HFF-Myc (cell line): ENCODE data around the gene PC.

Source experiments
- DNase-seq: peaks from one replicate; pipeline ENCODE4 v3.0.0-alpha.2; 2011; ENCODE audit warnings: low read depth; ENCODE audit errors: extremely low read depth
- H3K4me3 ChIP-seq: replicated peaks from 2 replicates; pipeline ENCODE4 v1.5.1; 2011; ENCODE audit warnings: low read depth, mild to moderate bottlenecking, control low read depth, low read length
- TF ChIP-seq, protein P1 (sequence below): IDR thresholded peaks from 2 replicates; pipeline ENCODE4 v1.5.1; 2012; ENCODE audit warnings: mild to moderate bottlenecking, low read depth, low read length, control low read depth; ENCODE audit errors: missing control alignments

Gene PC

DNA sequence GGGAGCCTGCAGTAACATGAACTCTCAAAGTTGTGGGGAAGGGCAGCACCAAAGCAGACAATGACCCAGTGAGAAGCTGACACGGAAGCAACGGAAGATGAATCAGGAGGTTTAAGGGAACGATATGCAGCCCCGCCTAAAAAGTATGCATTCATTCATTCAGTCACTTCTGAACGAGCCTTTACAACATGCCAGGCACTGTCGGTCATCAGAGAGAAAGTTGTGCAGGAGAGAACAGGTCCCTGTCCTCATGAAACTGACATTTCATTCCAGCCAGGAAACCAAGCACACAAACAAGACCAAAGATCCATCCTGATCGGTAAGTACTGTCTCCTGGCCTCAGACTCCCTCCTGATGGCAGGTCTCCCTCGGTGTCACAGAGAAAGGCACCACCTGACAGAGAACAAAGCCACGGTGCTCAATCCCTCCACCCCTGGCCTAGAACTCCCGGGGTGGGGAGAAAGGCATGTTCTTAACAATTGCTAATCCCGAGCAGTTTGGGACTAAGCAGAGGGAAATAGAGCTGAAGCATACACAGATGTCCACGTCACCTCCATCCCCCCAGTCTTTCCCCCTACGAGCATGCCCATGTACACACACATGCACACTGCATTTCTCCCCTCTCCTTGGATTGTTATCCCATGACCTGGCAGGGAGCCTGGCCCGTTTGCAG, 52.0 kb downstream of the PC start:
- DNase-seq, result no peak
- no peak overlapping the region for H3K4me3 ChIP-seq
- TF ChIP-seq, protein P1, sequence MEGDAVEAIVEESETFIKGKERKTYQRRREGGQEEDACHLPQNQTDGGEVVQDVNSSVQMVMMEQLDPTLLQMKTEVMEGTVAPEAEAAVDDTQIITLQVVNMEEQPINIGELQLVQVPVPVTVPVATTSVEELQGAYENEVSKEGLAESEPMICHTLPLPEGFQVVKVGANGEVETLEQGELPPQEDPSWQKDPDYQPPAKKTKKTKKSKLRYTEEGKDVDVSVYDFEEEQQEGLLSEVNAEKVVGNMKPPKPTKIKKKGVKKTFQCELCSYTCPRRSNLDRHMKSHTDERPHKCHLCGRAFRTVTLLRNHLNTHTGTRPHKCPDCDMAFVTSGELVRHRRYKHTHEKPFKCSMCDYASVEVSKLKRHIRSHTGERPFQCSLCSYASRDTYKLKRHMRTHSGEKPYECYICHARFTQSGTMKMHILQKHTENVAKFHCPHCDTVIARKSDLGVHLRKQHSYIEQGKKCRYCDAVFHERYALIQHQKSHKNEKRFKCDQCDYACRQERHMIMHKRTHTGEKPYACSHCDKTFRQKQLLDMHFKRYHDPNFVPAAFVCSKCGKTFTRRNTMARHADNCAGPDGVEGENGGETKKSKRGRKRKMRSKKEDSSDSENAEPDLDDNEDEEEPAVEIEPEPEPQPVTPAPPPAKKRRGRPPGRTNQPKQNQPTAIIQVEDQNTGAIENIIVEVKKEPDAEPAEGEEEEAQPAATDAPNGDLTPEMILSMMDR, result no peak

DNA sequence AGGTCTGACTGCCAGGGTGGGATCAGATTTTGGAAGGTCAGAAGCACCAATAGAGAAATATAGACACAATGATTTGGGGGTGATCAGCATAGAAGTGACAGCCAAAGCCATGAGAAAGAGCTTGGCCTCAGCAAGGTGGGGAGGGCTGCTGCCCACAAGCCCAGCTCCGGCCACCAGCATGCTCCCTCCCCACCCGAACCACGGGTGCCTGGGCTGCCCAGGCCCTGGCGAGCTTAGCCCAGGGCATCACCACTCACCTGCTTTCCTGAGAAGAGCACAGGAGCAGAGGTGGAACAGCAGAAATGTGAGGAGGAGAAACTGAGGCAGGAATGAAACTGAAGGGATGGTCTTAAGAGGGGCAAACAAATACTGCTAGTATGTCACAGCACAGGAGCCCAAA, 52.6 kb downstream of the PC start:
- TF ChIP-seq, protein P1, result no peak
- no peak overlapping the region for H3K4me3 ChIP-seq
- no peak for DNase-seq

- H3K4me3 ChIP-seq, result no peak overlapping the region
- TF ChIP-seq, protein P1, result no peak
- no peak for DNase-seq
These were observed 53.1 kb downstream of the PC start for GRCh38 chr11:66904981-66905521.

DNA sequence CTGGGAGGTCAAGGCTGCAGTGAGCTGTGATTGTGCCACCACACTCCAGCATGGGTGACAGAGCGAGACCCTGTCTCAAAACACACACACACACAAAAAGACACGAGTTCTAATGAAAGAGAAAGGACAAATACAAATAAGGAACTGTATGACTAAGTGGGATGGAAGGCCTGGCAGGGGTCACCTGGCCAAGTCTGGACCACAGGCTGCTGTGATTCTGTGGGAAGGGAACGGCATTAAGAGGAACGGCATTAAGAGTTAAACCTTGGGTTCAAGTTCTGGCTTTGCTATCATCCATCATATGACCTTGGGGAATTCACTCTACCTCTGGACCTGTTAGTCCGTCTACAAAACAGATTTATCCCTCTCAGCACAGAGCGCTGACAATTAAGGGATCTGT, 53.6 kb downstream of the PC start:
- TF ChIP-seq, protein P1, result no peak
- DNase-seq, result no peak
- no peak overlapping the region for H3K4me3 ChIP-seq

- TF ChIP-seq, protein P1, result no peak
- DNase-seq, result no peak
- H3K4me3 ChIP-seq, result no peak overlapping the region
These were observed 54.1 kb downstream of the PC start for GRCh38 chr11:66904055-66904454.

GRCh38 chr11:66902486-66903177, 55.6 kb downstream of the PC start:
- DNase-seq, result no peak
- TF ChIP-seq, protein P1, result no peak
- no peak overlapping the region for H3K4me3 ChIP-seq

DNA sequence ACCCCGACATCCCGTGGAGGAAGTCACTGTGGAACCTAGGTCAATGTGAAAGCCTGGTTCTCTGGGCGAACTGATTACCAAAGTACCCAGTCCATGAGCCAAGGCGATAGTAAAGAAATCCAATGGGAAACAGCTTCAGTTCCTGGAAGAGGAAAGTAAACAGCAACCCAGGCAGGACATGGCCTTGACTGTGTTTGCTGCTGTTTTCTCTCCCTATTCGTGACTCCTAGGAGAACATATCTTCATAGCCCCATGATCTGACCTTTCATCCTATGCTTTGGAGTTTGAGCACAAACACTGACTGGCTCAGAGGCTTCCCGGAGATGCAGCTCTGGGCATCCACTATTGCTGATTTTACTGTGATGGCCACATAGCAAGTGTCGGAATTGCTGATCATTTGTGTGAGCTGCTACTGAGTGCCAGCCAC, 56.2 kb downstream of the PC start:
- TF ChIP-seq, protein P1, result no peak
- DNase-seq, result no peak
- H3K4me3 ChIP-seq, result no peak overlapping the region
